Peyer's patch (tissue), 4 donors: Measurements from ENCODE around the gene TUBB3.

Source experiments
- POLR2A ChIP-seq, 2 donors: fragments of 450-650 bp; IDR thresholded peaks; one replicate each; pipeline ENCODE4 v1.5.1; 2017; ENCODE audit warnings: antibody characterized with exemption in 2 of 2, mild to moderate bottlenecking in 2 of 2, moderate library complexity in 2 of 2
- TF ChIP-seq, protein P1 (sequence below), 6 experiments: fragments of 450-650 bp in 4 of 6; fragments of 200-600 bp in 2 of 6; sonication (generic) in 1 of 6; IDR thresholded peaks; one replicate each; pipeline ENCODE4 v1.5.1; 2017 to 2019; ENCODE audit warnings: antibody characterized with exemption in 6 of 6, mild to moderate bottlenecking in 3 of 6, moderate library complexity in 1 of 6

DNA sequence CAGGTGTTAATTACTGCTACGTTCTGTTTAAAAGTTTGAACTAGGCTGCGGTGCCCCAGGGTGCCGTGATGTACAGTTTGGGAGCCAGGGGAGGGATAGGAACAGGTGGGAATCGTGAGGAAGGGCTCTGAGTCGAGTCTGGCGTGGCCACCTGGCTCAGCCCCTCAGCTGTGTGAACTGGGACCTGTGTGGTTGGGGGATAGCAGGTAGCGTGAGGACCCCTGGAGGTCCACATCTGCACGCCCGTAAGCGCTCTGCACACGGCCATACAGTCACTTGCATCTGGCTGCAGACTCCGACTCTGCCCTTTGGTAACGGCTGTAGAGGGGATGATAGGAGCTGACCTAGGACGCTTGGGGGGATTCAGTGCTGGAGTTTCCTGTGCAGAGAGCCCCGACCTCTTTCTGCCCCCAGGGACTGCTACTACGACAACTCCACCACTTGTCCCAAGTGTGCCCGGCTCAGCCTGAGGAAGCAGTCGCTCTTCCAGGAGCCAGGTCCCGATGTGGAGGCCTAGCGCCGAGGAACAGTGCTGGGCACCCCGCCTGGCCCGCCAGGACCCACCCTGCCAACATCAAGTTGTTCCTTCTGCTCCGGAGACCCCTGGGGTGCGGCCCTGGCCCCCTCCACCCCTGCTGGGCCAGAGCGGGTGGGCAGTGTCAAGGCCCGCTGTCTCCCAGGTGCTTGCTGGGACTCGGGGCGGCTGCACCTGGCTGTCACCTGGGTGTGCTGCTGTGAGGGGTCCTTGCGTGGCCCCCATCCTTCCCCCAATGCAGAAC is 42.5 kb downstream of the TUBB3 start:
- TF ChIP-seq, protein P1, sequence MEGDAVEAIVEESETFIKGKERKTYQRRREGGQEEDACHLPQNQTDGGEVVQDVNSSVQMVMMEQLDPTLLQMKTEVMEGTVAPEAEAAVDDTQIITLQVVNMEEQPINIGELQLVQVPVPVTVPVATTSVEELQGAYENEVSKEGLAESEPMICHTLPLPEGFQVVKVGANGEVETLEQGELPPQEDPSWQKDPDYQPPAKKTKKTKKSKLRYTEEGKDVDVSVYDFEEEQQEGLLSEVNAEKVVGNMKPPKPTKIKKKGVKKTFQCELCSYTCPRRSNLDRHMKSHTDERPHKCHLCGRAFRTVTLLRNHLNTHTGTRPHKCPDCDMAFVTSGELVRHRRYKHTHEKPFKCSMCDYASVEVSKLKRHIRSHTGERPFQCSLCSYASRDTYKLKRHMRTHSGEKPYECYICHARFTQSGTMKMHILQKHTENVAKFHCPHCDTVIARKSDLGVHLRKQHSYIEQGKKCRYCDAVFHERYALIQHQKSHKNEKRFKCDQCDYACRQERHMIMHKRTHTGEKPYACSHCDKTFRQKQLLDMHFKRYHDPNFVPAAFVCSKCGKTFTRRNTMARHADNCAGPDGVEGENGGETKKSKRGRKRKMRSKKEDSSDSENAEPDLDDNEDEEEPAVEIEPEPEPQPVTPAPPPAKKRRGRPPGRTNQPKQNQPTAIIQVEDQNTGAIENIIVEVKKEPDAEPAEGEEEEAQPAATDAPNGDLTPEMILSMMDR (IDR thresholded peaks at IDR 0.05), result no peak
- no peak for TF ChIP-seq POLR2A (IDR thresholded peaks at IDR 0.05)
